Measurements from ENCODE around the gene KLK12. TPM values are rescaled to one million over a fixed set of nuclear protein-coding genes. Genes with fewer than 3 reads are reported as not detected.

KLK12 gene
- total and polyA plus RNA-seq, 9 of the 15 experiments (the other 6 are each of a cell fraction or from before 2014, with no cell fraction given), result not detected

GRCh38 chr19:51016798-51017683, 17.8 kb downstream of the KLK12 start (continued):
- TF ChIP-seq EGR1 (conservative IDR thresholded peaks at IDR 0.05) (no peak), ZNF398 (CRISPR knock-in tag; IDR thresholded peaks at IDR 0.05) (no peak), ZNF384 (IDR thresholded peaks at IDR 0.05; ENCODE audit: low read depth, low read length) (0 out of 2 replicates have a peak, but pooled peaks have one; percentile 44), PHF20 (IDR thresholded peaks at IDR 0.05; ENCODE audit: partially characterized antibody) (peak; percentile 29), NBN (IDR thresholded peaks at IDR 0.05; ENCODE audit: low read depth) (no peak), TAF15 (IDR thresholded peaks at IDR 0.05; ENCODE audit: low read depth, low read length) (no peak), CTBP1 (IDR thresholded peaks at IDR 0.05; ENCODE audit: borderline replicate concordance) (peak; percentile 26; the same call in 1 of the 2 replicates), CREM (IDR thresholded peaks at IDR 0.05; ENCODE audit: low read depth) (peak; percentile 45; the same call in 1 of the 2 replicates), ZNF41 (CRISPR knock-in tag; conservative IDR thresholded peaks at IDR 0.05) (no peak), ZNF212 (CRISPR knock-in tag; IDR thresholded peaks at IDR 0.05) (no peak), CTCF (IDR thresholded peaks at IDR 0.05 in 2 of 3, conservative IDR thresholded peaks at IDR 0.05 in 1 of 3; ENCODE audit: insufficient read depth in 2 of 3, low read depth in 1 of 3, low read length in 3 of 3) (peak; percentile 89 to 94 (median 91)), CXXC5 (CRISPR knock-in tag; IDR thresholded peaks at IDR 0.05) (0 out of 2 replicates have a peak, but pooled peaks have one; percentile 9), JUND (IDR thresholded peaks at IDR 0.05; ENCODE audit: borderline replicate concordance, low read depth, low read length) (0 out of 2 replicates have a peak, but pooled peaks have one; percentile 24), JUND (tag; IDR thresholded peaks at IDR 0.05; ENCODE audit: borderline replicate concordance, low read depth, low read length) (no peak; the same call in 2 of the 3 replicates), RB1 (IDR thresholded peaks at IDR 0.05; ENCODE audit: low read depth) (peak; percentile 74; the same call in 1 of the 2 replicates), ARNT (IDR thresholded peaks at IDR 0.05) (no peak), ATF1 (CRISPR knock-in tag; IDR thresholded peaks at IDR 0.05) (no peak), ATF1 (tag; IDR thresholded peaks at IDR 0.05) (0 out of 2 replicates have a peak, but pooled peaks have one; percentile 29), MAZ (CRISPR knock-in tag; conservative IDR thresholded peaks at IDR 0.05 in 1 of 2, IDR thresholded peaks at IDR 0.05 in 1 of 2) (peak in 1 of 2 experiments; percentile 18; a peak in 1 of 4 replicates), GTF3C2 (IDR thresholded peaks at IDR 0.05; ENCODE audit: borderline replicate concordance, extremely low read depth, insufficient read length) (no peak)

All from K562 (cell line).